Liver (tissue), 3 donors: ENCODE data around the gene TMEM213.

Experiments
- CTCF ChIP-seq: fragments of 150-350 bp; IDR thresholded peaks from 2 replicates; pipeline ENCODE4 v1.5.1; 2017; ENCODE audit warnings: improper control_type of control experiment, low read depth, low read length; ENCODE audit not compliant: missing input control
- EGR1 ChIP-seq, 2 donors: IDR thresholded peaks; 2 replicates each; pipeline ENCODE4 v1.6.1; 2016 to 2018; ENCODE audit warnings: antibody characterized with exemption in 2 of 2, low read depth in 2 of 2
- FOXA2 ChIP-seq: IDR thresholded peaks from 2 replicates; pipeline ENCODE4 v1.6.1; 2016; ENCODE audit warnings: antibody characterized with exemption
- HNF4A ChIP-seq, 2 donors: conservative IDR thresholded peaks; 2 replicates each; pipeline ENCODE4 v1.6.1; 2016; ENCODE audit warnings: antibody characterized with exemption in 2 of 2, mild to moderate bottlenecking in 2 of 2
- REST ChIP-seq: IDR thresholded peaks from 2 replicates; pipeline ENCODE4 v1.6.1; 2016; ENCODE audit warnings: antibody characterized with exemption, mild to moderate bottlenecking
- YY1 ChIP-seq: IDR thresholded peaks from 2 replicates; pipeline ENCODE4 v1.6.1; 2016; ENCODE audit warnings: antibody characterized with exemption, mild to moderate bottlenecking
- donor health status: healthy.
- donor health status: healthy.

GRCh38 chr7:138802706-138803105 is 4.9 kb downstream of the TMEM213 start:
- TF ChIP-seq CTCF: no peak
- no peak for TF ChIP-seq YY1
- no peak for TF ChIP-seq EGR1 (IDR thresholded peaks at IDR 0.05; ENCODE audit: low read depth in 2 of 2)
- no peak for TF ChIP-seq HNF4A (conservative IDR thresholded peaks at IDR 0.05)
- TF ChIP-seq REST: no peak
- no peak for TF ChIP-seq FOXA2
